SK-N-MC (cell line): ENCODE data around the gene REL.
"Not testable (repeated sequence)": the region's sequence is repeated elsewhere in the genome, so short reads cannot be mapped to it uniquely, and the experiment has no call there.

ENCODE experiments used
- DNase-seq: peaks from one replicate; pipeline ENCODE4 v3.0.0-alpha.2; 2011; ENCODE audit warnings: low read depth, low spot score
- H3K27ac ChIP-seq: fragments of 200-600 bp; sonication (generic); 2 replicates; pipeline ENCODE4 v1.5.1; 2016; ENCODE audit warnings: mixed run types
- H3K36me3 ChIP-seq: fragments of 200-600 bp; sonication (generic); 2 replicates; pipeline ENCODE4 v1.6.1; 2017; ENCODE audit warnings: antibody characterized with exemption, low read length, mixed read lengths; ENCODE audit not compliant: insufficient read depth
- H3K4me3 ChIP-seq: fragments of 200-600 bp; sonication (generic); 2 replicates; pipeline ENCODE4 v1.5.1; 2016
- H3K9ac ChIP-seq: fragments of 200-600 bp; sonication (generic); 2 replicates; pipeline ENCODE4 v1.8.0; 2017; ENCODE audit warnings: mixed run types, mixed read lengths; ENCODE audit not compliant: insufficient read length
- H3K9me3 ChIP-seq: fragments of 200-600 bp; sonication (generic); 2 replicates; pipeline ENCODE4 v1.6.1; 2017; ENCODE audit warnings: low read depth, mild to moderate bottlenecking, antibody characterized with exemption, low read length, moderate library complexity, mixed read lengths
- EZH2 ChIP-seq: fragments of 200-600 bp; sonication (generic); IDR thresholded peaks from one replicate; pipeline ENCODE4 v1.6.1; 2017; ENCODE audit warnings: antibody characterized with exemption
- FOXP2 ChIP-seq: optimal IDR thresholded peaks from 2 replicates; pipeline ENCODE3; 2011; ENCODE audit warnings: mild to moderate bottlenecking, moderate library complexity; ENCODE audit not compliant: insufficient read depth; ENCODE audit errors: extremely low read length, control extremely low read depth
- POLR2AphosphoS5 ChIP-seq: IDR thresholded peaks from 2 replicates; pipeline ENCODE4 v1.6.1; 2012; ENCODE audit warnings: mild to moderate bottlenecking, low read depth, low read length, borderline replicate concordance

The REL gene

GRCh38 chr2:60858897-60859311 is 22.5 kb upstream of the REL start:
- TF ChIP-seq EZH2 (no peak), POLR2AphosphoS5 (no peak), FOXP2 (no peak)
- H3K9me3 ChIP-seq: no peaks in the 10 kb centered on the region

DNA sequence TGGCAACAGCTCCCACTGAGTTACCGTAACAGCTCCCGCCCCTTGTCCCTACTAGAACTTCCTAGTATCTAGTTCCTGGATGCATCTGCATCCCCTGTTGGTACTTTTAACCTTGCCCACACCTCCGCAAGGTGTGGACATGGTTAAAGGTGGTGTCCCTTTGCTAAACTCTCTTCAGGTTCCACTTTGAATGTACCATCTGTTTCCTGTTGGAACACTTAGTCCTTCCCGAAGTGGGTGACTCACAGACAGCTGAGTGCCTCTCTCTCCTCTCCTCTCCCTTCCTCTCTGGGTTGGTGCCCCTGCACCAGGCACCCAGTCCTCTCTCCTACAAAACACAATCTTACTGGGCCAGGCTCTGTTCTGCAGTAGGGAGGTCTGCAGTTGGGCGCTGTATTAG is 19.6 kb upstream of the REL start:
- Histone ChIP-seq H3K27ac (no peak overlapping the region), H3K9me3 (no peaks in the 10 kb centered on the region), H3K9ac (no peak overlapping the region), H3K4me3 (no peak overlapping the region), H3K36me3 (no peaks in the 10 kb centered on the region)
- no peak for DNase-seq
- TF ChIP-seq FOXP2 (no peak), POLR2AphosphoS5 (no peak), EZH2 (no peak)

More at GRCh38 chr2:60858897-60859311, 22.5 kb upstream of the REL start:
- Histone ChIP-seq H3K4me3 (no peak overlapping the region), H3K36me3 (no peaks in the 10 kb centered on the region), H3K9ac (no peak overlapping the region), H3K27ac (no peak overlapping the region)
- no peak for DNase-seq

DNA sequence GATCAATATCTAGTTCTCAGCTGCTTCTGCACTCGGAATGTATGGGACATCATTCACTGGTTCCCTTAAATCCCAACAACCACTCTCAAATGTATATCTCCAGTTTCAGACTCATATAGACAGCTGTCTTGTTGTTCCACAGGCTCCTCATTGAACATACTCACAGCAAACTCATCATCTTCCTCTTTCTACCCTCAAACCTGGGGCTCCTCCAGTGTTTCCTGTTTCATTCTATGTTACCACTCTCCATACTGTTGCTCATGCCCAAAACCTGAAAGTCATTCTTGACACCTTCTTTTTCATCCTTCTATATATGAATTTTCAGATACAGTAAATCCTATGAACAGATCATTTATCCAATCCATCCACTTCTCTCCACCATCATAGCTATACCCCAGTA is 18.7 kb upstream of the REL start:
- H3K4me3 ChIP-seq: no peak overlapping the region
- H3K36me3 ChIP-seq: no peaks in the 10 kb centered on the region
- no peak overlapping the region for H3K9ac ChIP-seq
- H3K27ac ChIP-seq: no peak overlapping the region
- no peaks in the 10 kb centered on the region for H3K9me3 ChIP-seq
- DNase-seq: no peak
- TF ChIP-seq FOXP2 (no peak), POLR2AphosphoS5 (no peak), EZH2 (no peak)

GRCh38 chr2:60865361-60865760 is 16.0 kb upstream of the REL start:
- H3K36me3 ChIP-seq, H3K27ac ChIP-seq, H3K4me3 ChIP-seq, H3K9ac ChIP-seq, DNase-seq, H3K9me3 ChIP-seq: not testable (repeated sequence)

- no peaks in the 10 kb centered on the region for H3K9me3 ChIP-seq
- H3K9ac ChIP-seq: no peak overlapping the region
- no peak for DNase-seq
- H3K36me3 ChIP-seq: no peaks in the 10 kb centered on the region
- TF ChIP-seq POLR2AphosphoS5 (no peak), EZH2 (no peak)
- H3K4me3 ChIP-seq: no peak overlapping the region
- no peak overlapping the region for H3K27ac ChIP-seq
Measured at GRCh38 chr2:60867007-60867406, 14.4 kb upstream of the REL start.

GRCh38 chr2:60867848-60868247 is 13.5 kb upstream of the REL start:
- no peak overlapping the region for H3K4me3 ChIP-seq

DNA sequence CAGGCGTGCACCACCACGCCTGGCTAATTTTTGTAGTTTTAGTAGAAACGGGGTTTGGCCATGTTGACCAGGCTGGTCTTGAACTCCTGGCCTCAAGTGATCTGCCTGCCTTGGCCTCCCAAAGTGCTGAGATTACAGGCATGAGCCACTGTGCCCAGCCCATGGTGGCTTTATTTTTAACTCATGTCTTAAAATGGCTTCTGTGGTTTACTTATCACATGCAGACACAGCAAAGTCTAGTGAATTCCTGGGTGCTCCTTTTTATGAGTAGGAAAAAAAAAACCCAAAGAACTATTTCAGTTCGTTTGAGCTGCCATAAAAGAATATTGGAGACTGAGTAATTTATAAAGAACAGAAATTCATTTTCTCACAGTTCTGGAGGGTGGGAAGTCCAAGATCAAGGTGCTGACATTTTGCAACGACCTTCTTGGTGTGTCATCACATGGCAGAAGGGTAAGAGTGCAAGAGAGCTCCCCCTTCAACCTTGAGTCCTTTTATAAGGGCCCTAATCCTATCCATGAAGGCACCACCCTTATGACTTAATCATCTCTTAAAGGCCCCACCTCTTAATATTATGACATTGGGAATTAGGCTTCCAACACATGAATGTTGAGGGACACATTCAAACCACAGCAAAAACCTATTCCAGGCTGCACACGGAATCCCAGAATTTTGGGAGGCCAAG is 12.6 kb upstream of the REL start:
- Histone ChIP-seq H3K4me3 (no peak overlapping the region), H3K9ac (no peak overlapping the region), H3K27ac (no peak overlapping the region), H3K9me3 (no peaks in the 10 kb centered on the region), H3K36me3 (no peaks in the 10 kb centered on the region)
- DNase-seq: no peak
- TF ChIP-seq POLR2AphosphoS5: no peak
- no peak for TF ChIP-seq FOXP2
- no peak for TF ChIP-seq EZH2

More at GRCh38 chr2:60867848-60868247, 13.5 kb upstream of the REL start:
- no peaks in the 10 kb centered on the region for H3K9me3 ChIP-seq
- H3K36me3 ChIP-seq: no peaks in the 10 kb centered on the region
- H3K9ac ChIP-seq: no peak overlapping the region
- peak; percentile 44 for DNase-seq
- TF ChIP-seq POLR2AphosphoS5 (no peak), EZH2 (no peak), FOXP2 (no peak)
- peak overlapping the region; percentile 70 for H3K27ac ChIP-seq

DNA sequence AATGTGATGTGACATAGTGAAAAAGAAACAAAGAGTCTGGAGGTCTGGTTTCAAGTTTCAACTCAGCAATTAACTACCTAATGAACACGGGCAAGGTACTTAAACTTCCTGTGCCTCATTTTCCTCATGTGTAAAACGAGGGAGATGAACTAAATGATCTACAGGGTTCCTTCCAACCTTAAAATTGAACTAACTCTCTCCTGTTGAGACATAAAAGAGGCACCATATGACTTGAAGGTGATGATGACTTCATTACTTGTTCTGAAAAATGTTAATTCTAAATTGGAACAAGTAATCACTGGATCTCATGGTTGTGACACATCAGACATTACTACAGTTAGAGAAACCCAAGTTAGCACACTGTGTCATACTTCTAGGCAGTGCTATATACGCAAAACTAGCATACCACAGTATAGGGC is 8.9 kb upstream of the REL start:
- no peak overlapping the region for H3K27ac ChIP-seq
- H3K4me3 ChIP-seq: no peak overlapping the region
- no peaks in the 10 kb centered on the region for H3K36me3 ChIP-seq
- no peaks in the 10 kb centered on the region for H3K9me3 ChIP-seq
- no peak overlapping the region for H3K9ac ChIP-seq
- DNase-seq: no peak
- no peak for TF ChIP-seq FOXP2
- TF ChIP-seq EZH2: no peak
- TF ChIP-seq POLR2AphosphoS5: no peak

DNA sequence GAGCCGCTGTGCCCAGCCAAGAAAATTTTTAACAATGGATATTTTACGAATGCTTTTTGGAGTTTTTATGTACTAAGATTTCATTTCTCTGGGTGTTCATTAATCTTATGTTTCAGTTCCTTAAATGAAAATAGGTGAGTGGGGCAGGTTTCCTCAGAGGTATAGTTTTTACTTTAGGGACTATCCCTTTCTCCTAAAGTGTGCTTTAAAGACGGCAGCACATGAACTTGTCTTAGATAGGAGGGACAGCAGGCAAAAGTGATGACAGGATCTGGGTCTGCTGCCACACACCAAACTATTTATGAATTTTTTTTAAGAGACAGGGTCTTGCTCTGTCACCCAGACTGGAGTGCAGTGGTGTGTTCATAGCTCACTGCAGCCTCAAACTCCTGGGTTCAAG is 8.0 kb upstream of the REL start:
- H3K27ac ChIP-seq: no peak overlapping the region
- DNase-seq: no peak
- no peak overlapping the region for H3K4me3 ChIP-seq
- H3K36me3 ChIP-seq: no peaks in the 10 kb centered on the region
- no peaks in the 10 kb centered on the region for H3K9me3 ChIP-seq
- H3K9ac ChIP-seq: no peak overlapping the region
- TF ChIP-seq EZH2 (no peak), FOXP2 (no peak), POLR2AphosphoS5 (no peak)
